SK-N-SH treated with all-trans-retinoic acid at 6 μM for 48 hours (cell line): Measurements from ENCODE around the gene CEP290.

Experiments used
- ATAC-seq: fragments of 200-7000 bp; cut with Tn5 transposase; 3 replicates; pipeline ENCODE4 v1.9.1; 2020; ENCODE audit warnings: mild to moderate bottlenecking, moderate library complexity
- ARNTL ChIP-seq: fragments of 450-650 bp; formaldehyde crosslinking; IDR thresholded peaks from 2 replicates; pipeline ENCODE4 v1.5.0; 2020; ENCODE audit warnings: low read depth, mild to moderate bottlenecking, moderate library complexity, borderline replicate concordance
- BACH2 ChIP-seq: fragments of 250-450 bp; sonication (Bioruptor Pico); IDR thresholded peaks from 2 replicates; pipeline ENCODE4 v1.9.0; 2021; ENCODE audit warnings: mild to moderate bottlenecking, borderline replicate concordance
- CSDC2 ChIP-seq: fragments of 250-450 bp; sonication (Bioruptor Pico); IDR thresholded peaks from 2 replicates; pipeline ENCODE4 v1.5.0; 2020; ENCODE audit warnings: mild to moderate bottlenecking, moderate library complexity
- ESRRG ChIP-seq: fragments of 250-450 bp; sonication (Bioruptor Pico); IDR thresholded peaks from 2 replicates; pipeline ENCODE4 v1.6.1; 2021; ENCODE audit warnings: mild to moderate bottlenecking
- GLIS3 ChIP-seq: fragments of 250-450 bp; sonication (Bioruptor Pico); IDR thresholded peaks from 2 replicates; pipeline ENCODE4 v1.5.0; 2020; ENCODE audit warnings: mild to moderate bottlenecking, moderate library complexity
- ISL1 ChIP-seq: fragments of 250-450 bp; sonication (Bioruptor Pico); IDR thresholded peaks from 2 replicates; pipeline ENCODE4 v2.1.2; 2022; ENCODE audit warnings: mild to moderate bottlenecking, moderate library complexity
- OSR1 ChIP-seq: fragments of 250-450 bp; sonication (Bioruptor Pico); IDR thresholded peaks from 2 replicates; pipeline ENCODE4 v1.8.0; 2022; ENCODE audit warnings: moderate library complexity, mild to moderate bottlenecking, inconsistent platforms
- PATZ1 ChIP-seq: fragments of 250-450 bp; sonication (Bioruptor Pico); IDR thresholded peaks from 2 replicates; pipeline ENCODE4 v1.8.0; 2020; ENCODE audit warnings: mild to moderate bottlenecking, moderate library complexity, borderline replicate concordance
- PPARA ChIP-seq: fragments of 250-450 bp; sonication (Bioruptor Pico); IDR thresholded peaks from 2 replicates; pipeline ENCODE4 v1.5.0; 2020; ENCODE audit warnings: mild to moderate bottlenecking, borderline replicate concordance
- RARB ChIP-seq: fragments of 250-450 bp; sonication (Bioruptor Pico); IDR thresholded peaks from 2 replicates; pipeline ENCODE4 v1.8.0; 2021; ENCODE audit warnings: mild to moderate bottlenecking, moderate library complexity
- SNAI2 ChIP-seq: fragments of 250-450 bp; sonication (Bioruptor Pico); IDR thresholded peaks from 2 replicates; pipeline ENCODE4 v1.5.0; 2020; ENCODE audit warnings: mild to moderate bottlenecking, moderate library complexity
- TCF4 ChIP-seq: fragments of 250-450 bp; sonication (Bioruptor Pico); IDR thresholded peaks from 2 replicates; pipeline ENCODE4 v1.8.0; 2021; ENCODE audit warnings: mild to moderate bottlenecking, moderate library complexity, borderline replicate concordance
- TOX ChIP-seq: fragments of 250-450 bp; sonication (Bioruptor Pico); IDR thresholded peaks from 2 replicates; pipeline ENCODE4 v1.8.0; 2021; ENCODE audit warnings: mild to moderate bottlenecking, moderate library complexity, borderline replicate concordance
- ZFP3 ChIP-seq: fragments of 250-450 bp; sonication (Bioruptor Pico); IDR thresholded peaks from 2 replicates; pipeline ENCODE4 v1.5.0; 2020; ENCODE audit warnings: mild to moderate bottlenecking, moderate library complexity
- ZFP30 ChIP-seq: fragments of 450-650 bp; formaldehyde crosslinking; IDR thresholded peaks from 2 replicates; pipeline ENCODE4 v1.5.0; 2022; ENCODE audit warnings: mild to moderate bottlenecking, moderate library complexity
- ZNF565 ChIP-seq: fragments of 450-650 bp; formaldehyde crosslinking; conservative IDR thresholded peaks from 2 replicates; pipeline ENCODE4 v1.5.0; 2020; ENCODE audit warnings: low read depth, mild to moderate bottlenecking, moderate library complexity
- ZNF70 ChIP-seq: fragments of 450-650 bp; formaldehyde crosslinking; IDR thresholded peaks from 2 replicates; pipeline ENCODE4 v1.5.0; 2020; ENCODE audit warnings: mild to moderate bottlenecking, moderate library complexity
- TF ChIP-seq, protein P1 (sequence below): fragments of 250-450 bp; sonication (Bioruptor Pico); IDR thresholded peaks from 2 replicates; pipeline ENCODE4 v1.5.1; 2020; ENCODE audit warnings: low read depth, mild to moderate bottlenecking, moderate library complexity
- TF ChIP-seq, protein P2 (sequence below): fragments of 250-450 bp; sonication (Bioruptor Pico); IDR thresholded peaks from 2 replicates; pipeline ENCODE4 v1.5.0; 2020; ENCODE audit warnings: mild to moderate bottlenecking, moderate library complexity
- TF ChIP-seq, protein P3 (sequence below): fragments of 250-450 bp; sonication (Bioruptor Pico); IDR thresholded peaks from 2 replicates; pipeline ENCODE4 v1.5.1; 2021; ENCODE audit warnings: mild to moderate bottlenecking, moderate library complexity
- TF ChIP-seq, protein P4 (sequence below): fragments of 250-450 bp; sonication (Bioruptor Pico); IDR thresholded peaks from 2 replicates; pipeline ENCODE4 v1.8.0; 2021; ENCODE audit warnings: low read depth, mild to moderate bottlenecking, moderate library complexity, borderline replicate concordance

Gene CEP290

GRCh38 chr12:88172844-88173407 lies 31.0 kb upstream of the CEP290 start:
- ATAC-seq = peak; percentile 30; the same call in 2 of the 3 replicates
- TF ChIP-seq CSDC2 (CRISPR knock-in tag) (no peak), ZFP3 (CRISPR knock-in tag) (no peak), RARB (no peak), ZFP30 (CRISPR knock-in tag) (no peak), ZNF565 (CRISPR knock-in tag) (no peak), TOX (CRISPR knock-in tag) (no peak), GLIS3 (CRISPR knock-in tag) (no peak)

- ATAC-seq = no peak
- TF ChIP-seq ZNF70 (CRISPR knock-in tag) = no peak
- TF ChIP-seq, protein P1, sequence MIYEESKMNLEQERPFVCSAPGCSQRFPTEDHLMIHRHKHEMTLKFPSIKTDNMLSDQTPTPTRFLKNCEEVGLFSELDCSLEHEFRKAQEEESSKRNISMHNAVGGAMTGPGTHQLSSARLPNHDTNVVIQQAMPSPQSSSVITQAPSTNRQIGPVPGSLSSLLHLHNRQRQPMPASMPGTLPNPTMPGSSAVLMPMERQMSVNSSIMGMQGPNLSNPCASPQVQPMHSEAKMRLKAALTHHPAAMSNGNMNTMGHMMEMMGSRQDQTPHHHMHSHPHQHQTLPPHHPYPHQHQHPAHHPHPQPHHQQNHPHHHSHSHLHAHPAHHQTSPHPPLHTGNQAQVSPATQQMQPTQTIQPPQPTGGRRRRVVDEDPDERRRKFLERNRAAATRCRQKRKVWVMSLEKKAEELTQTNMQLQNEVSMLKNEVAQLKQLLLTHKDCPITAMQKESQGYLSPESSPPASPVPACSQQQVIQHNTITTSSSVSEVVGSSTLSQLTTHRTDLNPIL = no peak
- no peak for TF ChIP-seq CSDC2 (CRISPR knock-in tag)
- TF ChIP-seq PPARA (CRISPR knock-in tag) = no peak
- TF ChIP-seq ARNTL = no peak
- no peak for TF ChIP-seq ZFP3 (CRISPR knock-in tag)
- TF ChIP-seq BACH2 (CRISPR knock-in tag) = no peak
- no peak for TF ChIP-seq PATZ1 (CRISPR knock-in tag)
- TF ChIP-seq TCF4 = no peak
- TF ChIP-seq GLIS3 (CRISPR knock-in tag) = no peak
- TF ChIP-seq, protein P2, sequence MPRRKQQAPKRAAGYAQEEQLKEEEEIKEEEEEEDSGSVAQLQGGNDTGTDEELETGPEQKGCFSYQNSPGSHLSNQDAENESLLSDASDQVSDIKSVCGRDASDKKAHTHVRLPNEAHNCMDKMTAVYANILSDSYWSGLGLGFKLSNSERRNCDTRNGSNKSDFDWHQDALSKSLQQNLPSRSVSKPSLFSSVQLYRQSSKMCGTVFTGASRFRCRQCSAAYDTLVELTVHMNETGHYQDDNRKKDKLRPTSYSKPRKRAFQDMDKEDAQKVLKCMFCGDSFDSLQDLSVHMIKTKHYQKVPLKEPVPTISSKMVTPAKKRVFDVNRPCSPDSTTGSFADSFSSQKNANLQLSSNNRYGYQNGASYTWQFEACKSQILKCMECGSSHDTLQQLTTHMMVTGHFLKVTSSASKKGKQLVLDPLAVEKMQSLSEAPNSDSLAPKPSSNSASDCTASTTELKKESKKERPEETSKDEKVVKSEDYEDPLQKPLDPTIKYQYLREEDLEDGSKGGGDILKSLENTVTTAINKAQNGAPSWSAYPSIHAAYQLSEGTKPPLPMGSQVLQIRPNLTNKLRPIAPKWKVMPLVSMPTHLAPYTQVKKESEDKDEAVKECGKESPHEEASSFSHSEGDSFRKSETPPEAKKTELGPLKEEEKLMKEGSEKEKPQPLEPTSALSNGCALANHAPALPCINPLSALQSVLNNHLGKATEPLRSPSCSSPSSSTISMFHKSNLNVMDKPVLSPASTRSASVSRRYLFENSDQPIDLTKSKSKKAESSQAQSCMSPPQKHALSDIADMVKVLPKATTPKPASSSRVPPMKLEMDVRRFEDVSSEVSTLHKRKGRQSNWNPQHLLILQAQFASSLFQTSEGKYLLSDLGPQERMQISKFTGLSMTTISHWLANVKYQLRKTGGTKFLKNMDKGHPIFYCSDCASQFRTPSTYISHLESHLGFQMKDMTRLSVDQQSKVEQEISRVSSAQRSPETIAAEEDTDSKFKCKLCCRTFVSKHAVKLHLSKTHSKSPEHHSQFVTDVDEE = no peak
- TF ChIP-seq ZFP30 (CRISPR knock-in tag) = no peak
- TF ChIP-seq SNAI2 (CRISPR knock-in tag) = no peak
- TF ChIP-seq ZNF565 (CRISPR knock-in tag) = no peak
- TF ChIP-seq, protein P3, sequence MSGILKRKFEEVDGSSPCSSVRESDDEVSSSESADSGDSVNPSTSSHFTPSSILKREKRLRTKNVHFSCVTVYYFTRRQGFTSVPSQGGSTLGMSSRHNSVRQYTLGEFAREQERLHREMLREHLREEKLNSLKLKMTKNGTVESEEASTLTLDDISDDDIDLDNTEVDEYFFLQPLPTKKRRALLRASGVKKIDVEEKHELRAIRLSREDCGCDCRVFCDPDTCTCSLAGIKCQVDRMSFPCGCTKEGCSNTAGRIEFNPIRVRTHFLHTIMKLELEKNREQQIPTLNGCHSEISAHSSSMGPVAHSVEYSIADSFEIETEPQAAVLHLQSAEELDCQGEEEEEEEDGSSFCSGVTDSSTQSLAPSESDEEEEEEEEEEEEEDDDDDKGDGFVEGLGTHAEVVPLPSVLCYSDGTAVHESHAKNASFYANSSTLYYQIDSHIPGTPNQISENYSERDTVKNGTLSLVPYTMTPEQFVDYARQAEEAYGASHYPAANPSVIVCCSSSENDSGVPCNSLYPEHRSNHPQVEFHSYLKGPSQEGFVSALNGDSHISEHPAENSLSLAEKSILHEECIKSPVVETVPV (CRISPR knock-in tag) = no peak
- TF ChIP-seq, protein P4, sequence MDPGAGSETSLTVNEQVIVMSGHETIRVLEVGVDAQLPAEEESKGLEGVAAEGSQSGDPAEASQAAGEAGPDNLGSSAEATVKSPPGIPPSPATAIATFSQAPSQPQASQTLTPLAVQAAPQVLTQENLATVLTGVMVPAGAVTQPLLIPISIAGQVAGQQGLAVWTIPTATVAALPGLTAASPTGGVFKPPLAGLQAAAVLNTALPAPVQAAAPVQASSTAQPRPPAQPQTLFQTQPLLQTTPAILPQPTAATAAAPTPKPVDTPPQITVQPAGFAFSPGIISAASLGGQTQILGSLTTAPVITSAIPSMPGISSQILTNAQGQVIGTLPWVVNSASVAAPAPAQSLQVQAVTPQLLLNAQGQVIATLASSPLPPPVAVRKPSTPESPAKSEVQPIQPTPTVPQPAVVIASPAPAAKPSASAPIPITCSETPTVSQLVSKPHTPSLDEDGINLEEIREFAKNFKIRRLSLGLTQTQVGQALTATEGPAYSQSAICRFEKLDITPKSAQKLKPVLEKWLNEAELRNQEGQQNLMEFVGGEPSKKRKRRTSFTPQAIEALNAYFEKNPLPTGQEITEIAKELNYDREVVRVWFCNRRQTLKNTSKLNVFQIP (CRISPR knock-in tag) = no peak
- no peak for TF ChIP-seq OSR1
- TF ChIP-seq, all 23 proteins: peak for 0
Observed at GRCh38 chr12:88167384-88167783, 25.5 kb upstream of the CEP290 start.

- ATAC-seq = no peak
- TF ChIP-seq, protein P3 (CRISPR knock-in tag) = no peak
- TF ChIP-seq, protein P2 = no peak
- TF ChIP-seq, protein P4 (CRISPR knock-in tag) = no peak
- TF ChIP-seq ARNTL = no peak
- no peak for TF ChIP-seq OSR1
- no peak for TF ChIP-seq TCF4
- no peak for TF ChIP-seq ISL1
- TF ChIP-seq RARB = no peak
- TF ChIP-seq ZNF70 (CRISPR knock-in tag) = no peak
- TF ChIP-seq ESRRG (CRISPR knock-in tag) = no peak
- no peak for TF ChIP-seq SNAI2 (CRISPR knock-in tag)
Observed at GRCh38 chr12:88166179-88166578, 24.3 kb upstream of the CEP290 start.
